Activated B cell treated with CpG ODN at 0.5 μM for 24 hours (primary cell): Measurements from ENCODE around the gene AP2A2. TPM values are rescaled to one million over a fixed set of nuclear protein-coding genes. Genes with fewer than 3 reads are reported as not detected.

Experiments used
- ATAC-seq: fragments of 200-7000 bp; cut with Tn5 transposase; one replicate; pipeline ENCODE4 v1.10.0; 2021; ENCODE audit warnings: low read depth, mild to moderate bottlenecking, moderate library complexity
- CTCF ChIA-PET: fragments of 350-600 bp; sonication (Branson Sonifier 250); formaldehyde crosslinking; loops from one replicate; lab custom pipeline; 2021; ENCODE audit warnings: antibody characterized with exemption; lab: Charles Lee
- POLR2A ChIA-PET: fragments of 350-600 bp; sonication (Branson Sonifier 250); formaldehyde crosslinking; loops from one replicate; lab custom pipeline; 2021; ENCODE audit warnings: antibody characterized with exemption; lab: Charles Lee
- DNase-seq: peaks from one replicate; pipeline ENCODE4 v3.0.0; 2022
- H3K27ac Mint-ChIP-seq: one replicate; pipeline ENCODE4 v1.8.0; 2020; ENCODE audit warnings: mixed read lengths
- H3K27me3 Mint-ChIP-seq: one replicate; pipeline ENCODE4 v1.8.0; 2021; ENCODE audit warnings: mixed read lengths
- H3K36me3 Mint-ChIP-seq: one replicate; pipeline ENCODE4 v1.8.0; 2021; ENCODE audit warnings: low read depth, mixed read lengths
- H3K4me1 Mint-ChIP-seq: one replicate; pipeline ENCODE4 v1.8.0; 2021; ENCODE audit warnings: mixed read lengths
- H3K4me3 Mint-ChIP-seq: one replicate; pipeline ENCODE4 v1.8.0; 2020; ENCODE audit warnings: mild to moderate bottlenecking, mixed read lengths
- H3K9me3 Mint-ChIP-seq: one replicate; pipeline ENCODE4 v1.8.0; 2020; ENCODE audit warnings: mixed read lengths
- intact Hi-C: fragments of 100-400 bp; cut with micrococcal nuclease; formaldehyde crosslinking; loops from one replicate; pipeline ENCODE4 v1.15.1; 2024
- total RNA-seq: library from RNA; stranded (reverse); gene quantifications from 2 replicates; pipeline ENCODE4 v1.2.3, GENCODE V29; 2022
- TF ChIP-seq, protein P1 (sequence below): fragments of 200-600 bp; IDR thresholded peaks from one replicate; pipeline ENCODE4 v1.8.0; 2022; ENCODE audit warnings: antibody characterized with exemption, mild to moderate bottlenecking

Gene AP2A2
- total RNA-seq, 1 donor from 2014 or later, result 49.6 TPM

DNA sequence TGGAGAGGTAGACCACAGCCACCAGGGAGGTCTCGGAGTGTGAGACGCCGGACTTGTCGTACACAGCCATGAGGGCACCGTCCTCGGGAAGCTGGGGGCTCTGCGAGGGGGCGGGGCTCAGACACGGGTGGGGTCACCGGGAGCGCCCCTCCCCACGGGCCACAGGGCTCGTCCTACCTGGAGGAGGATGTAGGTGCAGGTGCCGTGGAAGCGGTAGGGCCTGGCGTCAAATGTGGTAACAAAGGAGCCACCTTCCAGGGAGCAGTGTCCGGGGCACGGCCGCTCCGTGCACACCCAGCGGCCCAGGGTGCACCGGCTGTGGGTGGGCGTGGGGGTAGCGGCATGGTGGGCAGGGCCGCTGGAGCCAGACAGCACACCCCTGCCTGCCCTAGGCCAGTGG lies 103.4 kb downstream of the AP2A2 start:
- Mint-ChIP-seq H3K4me3 (no peak overlapping the region), H3K36me3 (no peaks in the 10 kb centered on the region), H3K4me1 (no peaks in the 10 kb centered on the region), H3K27me3 (no peaks in the 10 kb centered on the region), H3K27ac (no peak overlapping the region), H3K9me3 (peaks cover 3% of the 10 kb centered on the region)
- TF ChIP-seq, protein P1, sequence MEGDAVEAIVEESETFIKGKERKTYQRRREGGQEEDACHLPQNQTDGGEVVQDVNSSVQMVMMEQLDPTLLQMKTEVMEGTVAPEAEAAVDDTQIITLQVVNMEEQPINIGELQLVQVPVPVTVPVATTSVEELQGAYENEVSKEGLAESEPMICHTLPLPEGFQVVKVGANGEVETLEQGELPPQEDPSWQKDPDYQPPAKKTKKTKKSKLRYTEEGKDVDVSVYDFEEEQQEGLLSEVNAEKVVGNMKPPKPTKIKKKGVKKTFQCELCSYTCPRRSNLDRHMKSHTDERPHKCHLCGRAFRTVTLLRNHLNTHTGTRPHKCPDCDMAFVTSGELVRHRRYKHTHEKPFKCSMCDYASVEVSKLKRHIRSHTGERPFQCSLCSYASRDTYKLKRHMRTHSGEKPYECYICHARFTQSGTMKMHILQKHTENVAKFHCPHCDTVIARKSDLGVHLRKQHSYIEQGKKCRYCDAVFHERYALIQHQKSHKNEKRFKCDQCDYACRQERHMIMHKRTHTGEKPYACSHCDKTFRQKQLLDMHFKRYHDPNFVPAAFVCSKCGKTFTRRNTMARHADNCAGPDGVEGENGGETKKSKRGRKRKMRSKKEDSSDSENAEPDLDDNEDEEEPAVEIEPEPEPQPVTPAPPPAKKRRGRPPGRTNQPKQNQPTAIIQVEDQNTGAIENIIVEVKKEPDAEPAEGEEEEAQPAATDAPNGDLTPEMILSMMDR, result no peak
- CTCF ChIA-PET, result no interaction called here
- POLR2A ChIA-PET, result no interaction called here
- intact Hi-C loops, result no loop called here
- ATAC-seq, result no peak
- no peak for DNase-seq

DNA sequence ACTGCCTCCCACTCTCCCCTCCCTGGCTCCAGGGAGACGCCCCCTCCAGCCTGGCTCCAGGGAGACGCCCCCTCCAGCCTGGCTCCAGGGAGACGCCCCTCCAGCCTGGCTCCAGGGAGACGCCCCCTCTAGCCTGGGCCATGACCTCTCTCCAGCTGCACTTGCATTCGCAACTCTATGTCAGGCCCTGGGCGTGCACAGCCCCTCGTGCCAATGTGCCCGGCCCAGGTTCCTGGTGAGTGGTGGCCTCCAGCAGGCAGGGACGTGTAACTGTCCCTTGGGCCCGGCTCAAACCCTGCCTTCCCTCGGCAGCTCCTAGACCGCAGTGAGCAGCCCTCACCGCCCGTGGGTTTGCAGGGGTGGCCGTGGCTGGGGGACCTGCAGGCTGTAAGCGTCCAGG lies 104.0 kb downstream of the AP2A2 start:
- H3K27ac Mint-ChIP-seq, result no peak overlapping the region
- H3K9me3 Mint-ChIP-seq, result peaks cover 3% of the 10 kb centered on the region
- ChIA-PET POLR2A (no interaction called here), CTCF (no interaction called here)
- no peaks in the 10 kb centered on the region for H3K27me3 Mint-ChIP-seq
- no peaks in the 10 kb centered on the region for H3K36me3 Mint-ChIP-seq
- no peaks in the 10 kb centered on the region for H3K4me1 Mint-ChIP-seq
- intact Hi-C loops, result no loop called here
- no peak for ATAC-seq
- no peak overlapping the region for H3K4me3 Mint-ChIP-seq
- DNase-seq, result no peak
- TF ChIP-seq, protein P1, result no peak

DNA sequence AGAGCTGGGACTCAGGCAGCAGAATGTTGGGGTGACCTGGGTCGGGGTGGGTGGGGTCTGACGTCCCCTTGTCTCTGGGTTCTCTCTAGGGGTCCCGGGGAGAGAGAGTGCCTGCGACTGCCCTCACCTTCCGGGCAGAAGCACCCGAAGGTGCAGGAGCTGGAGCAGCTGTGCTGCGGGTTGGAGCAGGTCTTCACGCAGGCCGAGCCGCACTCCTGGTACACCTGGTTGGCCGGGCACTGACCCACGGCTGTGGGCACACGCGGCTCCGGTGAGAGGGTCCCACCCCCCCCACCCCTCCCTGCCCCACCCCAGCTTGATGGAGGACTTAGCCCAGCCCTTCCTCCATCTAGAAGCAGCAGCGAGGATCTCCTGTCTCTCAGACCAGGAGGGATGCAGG lies 104.4 kb downstream of the AP2A2 start:
- ATAC-seq (no peak), DNase-seq (no peak)
- Mint-ChIP-seq H3K9me3 (peaks cover 3% of the 10 kb centered on the region), H3K27me3 (no peaks in the 10 kb centered on the region), H3K36me3 (no peaks in the 10 kb centered on the region), H3K27ac (no peak overlapping the region), H3K4me3 (no peak overlapping the region), H3K4me1 (no peaks in the 10 kb centered on the region)
- intact Hi-C loops, result no loop called here
- ChIA-PET POLR2A (no interaction called here), CTCF (no interaction called here)
- TF ChIP-seq, protein P1, result no peak

DNA sequence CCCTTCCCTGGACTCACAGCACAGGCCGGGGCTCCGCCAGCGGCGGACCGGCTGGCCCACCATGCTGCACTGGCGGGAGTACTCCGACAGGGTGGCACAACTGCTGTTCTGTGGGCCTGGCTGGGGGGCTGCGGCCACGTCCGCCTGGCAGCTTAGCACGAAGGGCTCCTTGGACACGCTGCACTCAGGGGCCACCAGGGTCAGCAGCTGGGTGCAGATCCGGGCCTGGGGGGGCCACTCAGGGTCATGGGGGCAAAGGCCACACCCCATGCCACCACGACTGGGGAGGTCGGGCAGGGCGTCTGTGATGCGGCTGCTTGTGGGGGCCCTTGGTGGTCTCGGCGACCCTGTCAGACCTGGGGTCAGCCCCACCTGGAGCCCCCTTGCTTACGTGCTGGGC lies 104.9 kb downstream of the AP2A2 start:
- POLR2A ChIA-PET, result no interaction called here
- Mint-ChIP-seq H3K27me3 (no peaks in the 10 kb centered on the region), H3K4me3 (no peak overlapping the region), H3K4me1 (no peaks in the 10 kb centered on the region), H3K36me3 (no peaks in the 10 kb centered on the region), H3K9me3 (peaks cover 3% of the 10 kb centered on the region), H3K27ac (no peak overlapping the region)
- CTCF ChIA-PET, result no interaction called here
- TF ChIP-seq, protein P1, result no peak
- ATAC-seq, result no peak
- intact Hi-C loops, result no loop called here
- no peak for DNase-seq

DNA sequence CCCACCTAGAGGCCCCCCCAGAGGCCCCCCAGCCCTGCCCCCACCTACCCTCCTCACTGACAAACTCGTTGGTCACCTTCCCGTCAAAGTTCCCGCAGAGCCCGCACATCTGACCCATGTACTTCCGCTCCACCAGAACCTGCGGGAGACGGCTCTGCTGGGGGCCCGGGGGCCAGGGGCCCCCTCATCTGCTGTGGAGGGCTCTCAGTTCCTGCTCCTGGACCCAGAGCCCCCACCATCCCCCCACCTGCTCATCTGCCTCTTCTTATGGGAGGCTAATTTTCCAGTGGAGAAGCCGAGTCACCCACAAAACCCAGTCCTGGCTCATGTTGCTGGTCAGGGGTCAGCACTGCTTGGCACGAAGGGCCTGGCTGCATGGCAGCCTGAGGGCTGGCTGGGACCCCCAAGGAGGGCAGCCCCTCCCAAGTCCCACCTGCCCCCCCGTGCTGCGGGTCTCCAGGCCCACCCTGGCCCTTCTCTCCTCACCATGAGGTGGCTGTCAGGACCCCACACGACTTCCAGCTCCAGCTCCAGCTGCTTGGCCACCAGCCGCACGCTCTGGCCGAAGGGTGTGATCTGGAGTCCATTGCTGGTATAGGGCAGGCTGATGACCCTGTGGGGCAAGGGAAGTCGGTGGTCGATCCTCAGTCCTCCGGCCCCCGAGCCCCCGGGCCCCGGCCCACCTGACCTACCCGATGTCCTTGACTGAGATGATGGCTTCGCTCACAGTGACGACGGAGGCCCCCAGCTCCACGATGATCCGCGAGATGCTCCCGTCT lies 105.6 kb downstream of the AP2A2 start:
- no peak for ATAC-seq
- Mint-ChIP-seq H3K27ac (no peak overlapping the region), H3K27me3 (no peaks in the 10 kb centered on the region), H3K36me3 (no peaks in the 10 kb centered on the region), H3K4me3 (no peak overlapping the region), H3K4me1 (no peaks in the 10 kb centered on the region), H3K9me3 (peaks cover 3% of the 10 kb centered on the region)
- TF ChIP-seq, protein P1, result no peak
- intact Hi-C loops, result no loop called here
- no peak for DNase-seq
- ChIA-PET POLR2A (no interaction called here), CTCF (no interaction called here)
